Neural progenitor cell (in vitro differentiated cells): Measurements from ENCODE around the gene CEBPE.

Experiments
- EZH2phosphoT487 ChIP-seq: fragments of 200-600 bp; sonication (generic); IDR thresholded peaks from 2 replicates; pipeline ENCODE4 v1.6.1; 2017; ENCODE audit warnings: antibody characterized with exemption
- TF ChIP-seq, protein P1 (sequence below): fragments of 200-600 bp; sonication (generic); IDR thresholded peaks from 2 replicates; pipeline ENCODE4 v1.5.1; 2017; ENCODE audit warnings: antibody characterized with exemption, mild to moderate bottlenecking

- no peak for TF ChIP-seq EZH2phosphoT487
- TF ChIP-seq, protein P1, sequence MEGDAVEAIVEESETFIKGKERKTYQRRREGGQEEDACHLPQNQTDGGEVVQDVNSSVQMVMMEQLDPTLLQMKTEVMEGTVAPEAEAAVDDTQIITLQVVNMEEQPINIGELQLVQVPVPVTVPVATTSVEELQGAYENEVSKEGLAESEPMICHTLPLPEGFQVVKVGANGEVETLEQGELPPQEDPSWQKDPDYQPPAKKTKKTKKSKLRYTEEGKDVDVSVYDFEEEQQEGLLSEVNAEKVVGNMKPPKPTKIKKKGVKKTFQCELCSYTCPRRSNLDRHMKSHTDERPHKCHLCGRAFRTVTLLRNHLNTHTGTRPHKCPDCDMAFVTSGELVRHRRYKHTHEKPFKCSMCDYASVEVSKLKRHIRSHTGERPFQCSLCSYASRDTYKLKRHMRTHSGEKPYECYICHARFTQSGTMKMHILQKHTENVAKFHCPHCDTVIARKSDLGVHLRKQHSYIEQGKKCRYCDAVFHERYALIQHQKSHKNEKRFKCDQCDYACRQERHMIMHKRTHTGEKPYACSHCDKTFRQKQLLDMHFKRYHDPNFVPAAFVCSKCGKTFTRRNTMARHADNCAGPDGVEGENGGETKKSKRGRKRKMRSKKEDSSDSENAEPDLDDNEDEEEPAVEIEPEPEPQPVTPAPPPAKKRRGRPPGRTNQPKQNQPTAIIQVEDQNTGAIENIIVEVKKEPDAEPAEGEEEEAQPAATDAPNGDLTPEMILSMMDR, result no peak
These were observed 5.0 kb downstream of the CEBPE start for GRCh38 chr14:23114120-23114458.
